K562 (cell line): ENCODE measurements around the gene CARD9.

Experiments
- BMI1 ChIP-seq: fragments of 150-350 bp; IDR thresholded peaks from 2 replicates; pipeline ENCODE4 v1.6.1; 2014; ENCODE audit warnings: low read length
- CTCF ChIP-seq, 3 experiments: IDR thresholded peaks in 2 of 3; conservative IDR thresholded peaks in 1 of 3; 2 replicates each; pipeline ENCODE4 v1.5.1; 2011 to 2012; ENCODE audit warnings: low read length in 3 of 3, mild to moderate bottlenecking in 3 of 3, control low read depth in 2 of 3, improper control_type of control experiment in 1 of 3, inconsistent platforms in 1 of 3, low read depth in 1 of 3, mixed read lengths in 1 of 3, moderate library complexity in 1 of 3; ENCODE audit not compliant: insufficient read depth in 2 of 3
- EGR1 ChIP-seq: fragments of 450-650 bp; conservative IDR thresholded peaks from 2 replicates; pipeline ENCODE4 v1.6.1; 2017; ENCODE audit warnings: mild to moderate bottlenecking
- EP300 ChIP-seq: IDR thresholded peaks from 2 replicates; pipeline ENCODE4 v1.6.1; 2012; ENCODE audit warnings: low read length, improper control_type of control experiment
- EZH2 ChIP-seq: IDR thresholded peaks from 2 replicates; pipeline ENCODE4 v1.6.1; 2012; ENCODE audit warnings: low read depth, mild to moderate bottlenecking, inconsistent platforms, low read length, borderline replicate concordance
- FOS ChIP-seq: IDR thresholded peaks from 3 replicates; pipeline ENCODE4 v1.6.1; 2011; ENCODE audit not compliant: insufficient read length; ENCODE audit errors: extremely low read depth
- MTF1 ChIP-seq: fragments of 250-450 bp; sonication (Bioruptor Pico); IDR thresholded peaks from 2 replicates; pipeline ENCODE4 v1.9.0; 2021; ENCODE audit warnings: moderate library complexity, mild to moderate bottlenecking, inconsistent platforms, borderline replicate concordance
- NCOA6 ChIP-seq: fragments of 450-650 bp; IDR thresholded peaks from 2 replicates; pipeline ENCODE4 v1.6.1; 2017; ENCODE audit warnings: mild to moderate bottlenecking
- POLR2A ChIP-seq: fragments of 450-650 bp; conservative IDR thresholded peaks from 2 replicates; pipeline ENCODE4 v1.6.1; 2016
- RFX1 ChIP-seq: fragments of 450-650 bp; IDR thresholded peaks from 2 replicates; pipeline ENCODE4 v1.6.1; 2016; ENCODE audit warnings: mild to moderate bottlenecking, moderate library complexity
- RFX5 ChIP-seq: IDR thresholded peaks from 2 replicates; pipeline ENCODE4 v1.6.1; 2011; ENCODE audit warnings: low read depth, mild to moderate bottlenecking, improper control_type of control experiment, low read length
- SMC3 ChIP-seq: conservative IDR thresholded peaks from 2 replicates; pipeline ENCODE4 v1.6.1; 2011; ENCODE audit warnings: low read depth, low read length, improper control_type of control experiment; ENCODE audit not compliant: insufficient read depth
- TRIM24 ChIP-seq, 2 experiments: fragments of 450-650 bp; IDR thresholded peaks; 2 replicates each; pipeline ENCODE4 v1.6.1; 2016
- ZNF274 ChIP-seq: IDR thresholded peaks from 2 replicates; pipeline ENCODE4 v1.6.1; 2011; ENCODE audit warnings: low read depth, mild to moderate bottlenecking, low read length, moderate library complexity, borderline replicate concordance

GRCh38 chr9:136363106-136363948 is 10.1 kb downstream of the CARD9 start, which contains the start of gene DNLZ:
- TF ChIP-seq BMI1: no peak
- TF ChIP-seq RFX5: no peak
- TF ChIP-seq POLR2A: peak; percentile 91
- peak; percentile 84 to 94 (median 93) for TF ChIP-seq CTCF (IDR thresholded peaks at IDR 0.05 in 2 of 3, conservative IDR thresholded peaks at IDR 0.05 in 1 of 3; ENCODE audit: insufficient read depth in 2 of 3, low read depth in 1 of 3, low read length in 3 of 3)
- TF ChIP-seq MTF1 (CRISPR knock-in tag): no peak
- no peak for TF ChIP-seq EP300
- TF ChIP-seq RFX1: no peak
- TF ChIP-seq EZH2: no peak
- peak; percentile 50; the same call in 1 of the 2 replicates for TF ChIP-seq SMC3
- TF ChIP-seq TRIM24 (IDR thresholded peaks at IDR 0.05): peak in 1 of 2 experiments; percentile 19; a peak in 1 of 4 replicates
- TF ChIP-seq ZNF274: no peak; the same call in 1 of the 2 replicates
- no peak for TF ChIP-seq FOS
- TF ChIP-seq EGR1: peak; percentile 66
- TF ChIP-seq NCOA6: no peak
